ENCODE measurements around the gene VPS8.

GRCh38 chr3:184832903-184833302, 20.9 kb downstream of the VPS8 start:
- TF ChIP-seq CTCF (IDR thresholded peaks at IDR 0.05; ENCODE audit: low read length) (no peak), EZH2 (IDR thresholded peaks at IDR 0.05; ENCODE audit: borderline replicate concordance, low read length) (no peak)

Data from OCI-LY1 (cell line).